Ramos (cell line): ENCODE results near the gene CLVS2.

Experiments
- in situ Hi-C: fragments of 300-500 bp; cut with MboI; formaldehyde crosslinking; loops from one replicate; pipeline ENCODE4 v1.14.3; 2022; ENCODE audit warnings: low sequenced_read_pairs; ENCODE audit not compliant: unreplicated experiment

CLVS2 gene, protein sequence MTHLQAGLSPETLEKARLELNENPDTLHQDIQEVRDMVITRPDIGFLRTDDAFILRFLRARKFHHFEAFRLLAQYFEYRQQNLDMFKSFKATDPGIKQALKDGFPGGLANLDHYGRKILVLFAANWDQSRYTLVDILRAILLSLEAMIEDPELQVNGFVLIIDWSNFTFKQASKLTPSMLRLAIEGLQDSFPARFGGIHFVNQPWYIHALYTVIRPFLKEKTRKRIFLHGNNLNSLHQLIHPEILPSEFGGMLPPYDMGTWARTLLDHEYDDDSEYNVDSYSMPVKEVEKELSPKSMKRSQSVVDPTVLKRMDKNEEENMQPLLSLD

DNA sequence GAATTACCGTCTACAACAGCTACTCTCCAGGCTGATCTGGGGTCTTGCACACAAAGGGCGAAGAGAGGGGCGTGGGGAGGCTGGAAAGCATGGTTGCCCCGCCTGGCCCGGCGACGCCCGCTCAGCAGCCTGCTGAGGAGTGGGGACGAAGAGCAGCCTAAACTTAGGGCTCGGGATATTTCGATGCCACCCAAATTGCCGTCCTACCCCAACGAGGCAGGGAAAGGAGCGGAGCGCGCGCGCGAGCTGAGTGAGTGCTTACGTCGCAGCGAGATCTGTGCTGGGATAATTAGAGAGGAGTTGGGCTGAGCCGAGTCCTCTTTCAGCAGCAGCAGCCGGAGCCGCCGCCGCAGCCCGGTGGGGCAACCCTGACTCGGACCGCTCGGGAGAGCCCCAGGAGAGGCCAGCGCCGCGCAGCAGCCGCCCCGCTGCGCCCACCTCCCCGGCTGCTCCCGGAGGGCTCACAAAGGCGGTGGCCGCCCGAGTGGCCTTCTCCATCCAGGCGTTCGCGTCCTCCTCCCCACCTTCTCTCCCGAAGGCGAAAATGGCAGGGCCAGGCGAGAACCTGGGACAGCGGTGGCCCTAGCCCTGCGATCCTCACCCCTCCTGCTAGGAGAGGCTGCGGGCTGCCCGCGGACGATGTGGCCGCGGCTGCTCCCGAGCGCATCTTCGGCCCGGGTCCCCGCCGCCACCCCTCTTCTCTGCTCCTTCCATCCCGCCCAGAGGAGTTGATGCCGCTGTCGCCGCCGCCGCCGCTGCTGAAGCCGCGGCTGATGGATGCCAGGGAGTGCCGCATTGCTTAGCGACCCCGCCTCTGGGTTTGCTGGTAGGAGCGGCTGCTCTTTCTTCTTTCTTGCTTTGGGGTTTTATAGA is at the start of gene CLVS2:
Gene CLVS2 (plus strand): TSS at position 315 of the 873 bp plus-strand sequence. CDS start 1,543 bp downstream, outside the sequence.
- in situ Hi-C loops: no loop called here

DNA sequence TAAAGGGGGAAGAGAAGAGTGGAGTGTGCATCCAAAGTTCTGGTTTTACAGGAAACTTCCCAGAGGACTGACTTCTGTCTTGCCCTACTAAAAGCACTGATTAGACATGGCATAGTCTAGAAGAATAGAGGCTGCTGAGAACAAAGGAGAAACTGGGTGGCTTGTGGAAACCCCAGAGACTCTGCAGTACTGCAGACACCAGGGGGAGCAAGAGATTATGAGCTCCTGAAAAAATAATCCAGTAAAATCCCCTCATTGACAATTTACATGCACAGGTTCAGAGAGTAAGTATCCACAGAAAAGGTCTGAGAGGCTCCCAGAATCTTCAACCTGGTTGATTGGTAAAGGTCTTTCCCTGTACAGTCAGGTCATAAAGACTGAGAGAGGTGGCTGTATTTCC is 48.7 kb upstream of the CLVS2 start:
- in situ Hi-C loops: no loop called here

DNA sequence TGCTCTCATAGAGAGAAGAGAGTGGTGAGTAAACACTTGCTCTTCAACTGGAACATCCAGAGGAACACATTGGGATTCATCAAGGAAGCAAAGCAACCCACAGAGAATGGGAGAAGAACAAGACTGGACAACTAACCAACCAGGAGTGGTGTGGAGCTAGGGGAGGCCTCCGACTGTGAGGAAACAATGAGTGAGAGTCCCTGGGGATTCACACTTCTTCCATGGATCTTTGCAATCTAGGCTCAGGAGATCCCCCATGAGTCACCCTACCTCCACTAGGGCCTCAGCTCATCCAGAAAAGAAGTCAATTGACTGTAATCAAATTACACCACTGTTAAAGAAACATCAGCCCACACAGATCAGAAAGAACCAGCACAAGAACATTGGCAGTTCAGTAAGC is 42.3 kb upstream of the CLVS2 start:
- in situ Hi-C loops: no loop called here

DNA sequence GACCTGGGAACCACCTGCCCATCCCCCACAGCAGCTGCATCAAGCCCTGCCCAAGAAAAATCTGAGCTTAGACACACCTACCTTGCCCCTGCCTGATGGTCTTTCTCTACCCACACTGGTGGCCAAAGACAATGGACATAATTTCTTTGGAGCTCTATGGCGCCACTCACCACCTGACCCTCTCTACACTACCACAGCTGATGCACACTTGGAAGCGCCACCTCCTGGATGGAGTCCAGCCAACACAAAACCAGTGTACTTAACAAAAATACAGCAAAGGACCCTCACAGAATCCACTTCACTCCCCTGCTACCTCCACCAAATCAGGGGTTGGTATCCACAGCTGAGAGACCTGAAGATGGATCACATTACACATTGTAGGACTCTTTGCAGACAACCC is 39.7 kb upstream of the CLVS2 start:
- in situ Hi-C loops: no loop called here

DNA sequence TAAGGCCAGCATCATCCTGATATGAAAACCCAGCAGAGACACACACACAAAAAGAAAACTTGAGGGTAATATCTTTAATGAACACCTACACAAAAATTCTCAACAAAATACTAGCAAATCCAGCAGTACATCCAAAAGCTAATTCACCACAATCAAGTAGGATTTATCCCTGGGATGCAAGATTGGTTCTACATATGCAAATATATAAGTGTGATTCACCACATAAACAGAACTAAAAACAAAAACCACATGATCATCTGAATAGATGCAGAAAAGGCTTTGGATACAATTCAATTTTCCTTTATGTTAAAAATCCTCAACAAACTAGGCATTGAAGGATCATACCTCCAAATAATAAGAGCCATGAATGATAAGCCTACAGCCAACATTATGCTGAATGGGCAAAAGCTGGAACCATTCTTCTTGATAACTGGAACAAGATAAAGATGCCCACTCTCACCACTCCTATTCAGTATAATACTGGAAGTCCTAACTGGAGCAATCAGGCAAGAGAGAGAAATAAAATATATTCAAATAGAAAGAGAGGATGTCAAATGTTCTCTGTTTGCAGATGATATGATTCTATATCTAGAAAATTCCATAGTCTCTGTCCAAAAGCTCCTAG is 33.9 kb upstream of the CLVS2 start:
- in situ Hi-C loops: no loop called here

DNA sequence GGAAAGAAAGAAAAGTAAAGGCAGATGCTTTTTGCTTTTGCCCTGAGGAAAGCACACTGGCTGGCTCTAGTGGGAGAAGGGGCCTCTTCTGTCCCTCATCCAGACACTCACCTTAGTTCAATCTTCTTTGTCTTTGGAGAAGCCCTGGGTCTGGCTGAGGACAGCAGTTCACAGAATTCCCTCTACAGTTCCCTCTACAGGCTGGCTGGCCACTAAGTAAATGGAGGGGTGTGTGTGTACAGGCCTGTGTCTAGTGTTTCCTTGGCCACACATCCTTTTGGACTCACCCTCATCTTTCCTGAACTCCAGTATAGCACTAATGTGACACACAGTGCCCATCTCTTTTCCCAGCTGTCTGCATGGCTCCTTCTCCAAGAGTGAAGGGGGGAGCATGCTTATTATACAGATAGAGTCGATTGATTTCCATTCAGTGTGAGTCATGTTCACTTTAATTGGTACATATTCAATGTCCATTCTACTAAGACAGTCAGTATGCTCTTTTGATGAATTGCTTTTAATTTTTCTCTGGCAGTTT is 26.0 kb upstream of the CLVS2 start:
- in situ Hi-C loops: no loop called here

DNA sequence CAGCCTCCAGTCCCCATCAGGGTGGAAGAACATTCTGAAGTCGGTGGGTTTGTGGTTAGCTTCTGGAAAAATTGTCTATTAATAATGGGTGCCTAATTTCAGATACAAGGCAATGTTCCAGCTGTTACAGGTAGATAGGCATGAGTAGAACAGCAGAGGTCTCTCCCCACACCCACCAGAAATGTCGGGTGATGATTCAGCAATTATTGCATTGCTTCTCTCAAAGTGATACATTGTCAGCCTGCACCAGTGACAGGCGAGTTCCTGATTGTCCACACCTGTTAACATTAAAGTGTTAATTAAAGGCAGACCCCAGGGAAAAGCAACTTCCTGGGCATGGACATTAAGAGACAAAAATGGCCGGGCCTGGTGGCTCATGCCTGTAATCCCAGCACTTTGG is 18.9 kb upstream of the CLVS2 start:
- in situ Hi-C loops: no loop called here

DNA sequence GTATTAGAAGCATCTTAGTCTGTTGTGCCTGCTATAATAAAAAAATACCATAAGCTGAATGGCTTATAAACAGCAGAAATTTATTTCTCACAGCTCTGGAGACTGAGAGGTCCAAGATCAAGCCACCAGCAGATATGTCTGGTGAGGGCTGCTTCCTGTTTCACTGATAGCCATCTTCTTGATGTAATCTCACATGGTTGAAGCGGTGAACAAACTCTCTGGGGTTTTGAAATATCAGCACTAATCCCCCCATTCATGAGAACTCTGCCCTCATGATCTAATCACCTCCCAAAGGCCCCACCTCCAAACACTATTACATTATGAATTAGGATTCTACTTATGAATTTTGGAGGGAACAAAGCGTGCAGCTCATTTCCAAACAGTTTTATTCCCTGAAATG is 11.6 kb upstream of the CLVS2 start:
- in situ Hi-C loops: no loop called here

DNA sequence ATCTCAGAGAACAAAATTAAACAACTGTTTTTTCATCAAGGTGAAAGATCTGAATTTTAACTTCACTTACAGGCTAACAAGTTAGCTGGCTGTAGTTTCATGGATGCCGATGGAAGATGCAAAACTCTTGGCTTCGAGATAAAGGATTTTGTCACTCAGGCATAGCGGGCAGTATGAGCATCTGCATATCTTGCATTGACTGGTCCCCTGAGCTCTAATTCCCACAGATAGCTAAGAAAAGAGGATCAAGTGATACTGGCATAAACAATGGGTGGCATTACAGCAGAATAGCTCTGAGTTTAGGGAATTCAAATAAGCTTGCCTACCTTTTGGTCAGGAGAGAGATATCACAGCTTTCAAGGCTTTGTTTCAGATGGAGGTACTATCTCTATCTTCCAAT is 1.8 kb upstream of the CLVS2 start:
- in situ Hi-C loops: no loop called here

DNA sequence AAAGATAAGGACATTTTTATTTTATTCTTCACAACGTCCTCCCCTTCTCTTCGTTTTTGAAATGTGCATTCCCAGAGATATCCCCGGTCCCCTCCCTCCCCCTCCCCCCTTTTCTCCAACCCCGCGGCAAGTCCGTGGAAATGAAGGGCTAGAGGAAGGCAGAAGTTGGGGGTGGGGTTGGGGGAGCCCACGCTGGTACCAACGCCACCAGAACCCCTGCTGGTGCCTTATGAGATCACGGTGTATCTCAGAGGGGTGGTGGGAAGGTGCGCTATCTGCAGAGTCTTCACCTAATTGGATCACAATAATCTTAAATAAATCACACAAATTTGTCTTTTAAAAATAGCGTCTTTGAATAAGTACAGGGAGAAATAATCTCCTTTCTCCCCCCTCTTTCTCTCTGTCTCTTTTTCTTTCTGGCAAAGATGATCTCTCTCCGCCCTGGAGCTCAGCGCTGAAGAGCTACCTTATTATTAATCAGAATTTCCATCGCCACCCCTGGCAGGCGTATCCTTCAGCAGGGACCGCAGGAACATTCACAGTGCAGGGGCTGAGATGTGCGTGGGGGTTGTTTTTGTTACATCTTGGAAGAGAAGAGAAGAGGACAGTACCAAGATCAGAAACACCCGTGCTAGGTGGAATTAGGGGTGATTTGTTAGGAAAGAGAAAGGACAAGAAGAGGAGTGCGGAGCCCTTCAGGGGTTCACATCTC is 915 bp downstream of the CLVS2 start:
- in situ Hi-C loops: no loop called here

DNA sequence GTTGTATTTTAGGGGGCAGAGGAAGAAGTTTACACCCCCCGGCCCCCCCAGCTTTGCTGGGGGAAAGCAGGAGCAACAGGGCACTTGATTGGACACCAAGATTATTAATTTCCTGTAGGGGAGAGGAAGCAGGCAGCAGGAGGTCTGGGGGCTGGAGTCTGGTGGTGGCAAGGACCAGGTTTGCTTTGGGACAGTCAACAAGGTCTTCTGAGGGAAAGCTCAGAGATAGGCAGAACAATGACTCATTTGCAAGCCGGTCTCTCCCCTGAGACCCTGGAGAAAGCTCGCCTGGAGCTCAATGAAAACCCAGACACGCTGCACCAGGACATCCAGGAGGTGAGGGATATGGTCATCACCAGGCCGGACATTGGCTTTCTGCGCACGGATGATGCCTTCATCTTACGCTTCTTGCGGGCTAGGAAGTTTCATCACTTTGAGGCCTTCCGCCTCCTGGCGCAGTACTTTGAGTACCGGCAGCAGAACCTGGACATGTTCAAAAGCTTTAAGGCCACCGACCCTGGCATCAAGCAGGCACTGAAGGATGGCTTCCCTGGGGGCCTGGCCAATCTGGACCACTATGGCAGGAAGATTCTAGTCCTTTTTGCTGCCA is 1.6 kb downstream of the CLVS2 start:
- in situ Hi-C loops: no loop called here

DNA sequence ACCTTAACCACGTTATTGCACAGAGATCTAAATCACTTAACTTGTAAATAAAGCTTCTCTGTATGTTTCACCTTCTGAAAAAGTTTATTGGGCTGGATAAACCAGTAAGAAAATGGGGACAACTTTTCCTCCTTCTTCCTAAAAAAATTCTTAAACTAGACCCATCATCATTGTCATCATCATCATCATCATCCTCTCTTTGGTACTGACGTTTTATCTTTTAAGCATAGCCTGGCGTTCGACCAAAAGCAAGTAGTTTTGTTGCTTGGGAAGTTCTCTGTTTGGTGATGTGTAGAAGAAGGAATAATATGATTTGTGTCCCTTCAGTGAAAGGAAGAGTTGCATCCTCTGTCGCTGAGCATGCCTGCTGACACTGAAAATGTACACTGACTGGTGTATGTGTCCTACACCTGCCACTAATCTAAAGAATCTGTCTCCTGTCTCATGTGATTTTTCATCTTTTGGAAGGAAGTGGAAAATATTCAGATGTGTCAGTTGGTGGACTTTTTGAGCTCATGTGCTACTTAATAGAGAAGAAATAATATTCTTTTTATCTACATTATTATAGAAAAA is 2.5 kb downstream of the CLVS2 start:
- in situ Hi-C loops: no loop called here

DNA sequence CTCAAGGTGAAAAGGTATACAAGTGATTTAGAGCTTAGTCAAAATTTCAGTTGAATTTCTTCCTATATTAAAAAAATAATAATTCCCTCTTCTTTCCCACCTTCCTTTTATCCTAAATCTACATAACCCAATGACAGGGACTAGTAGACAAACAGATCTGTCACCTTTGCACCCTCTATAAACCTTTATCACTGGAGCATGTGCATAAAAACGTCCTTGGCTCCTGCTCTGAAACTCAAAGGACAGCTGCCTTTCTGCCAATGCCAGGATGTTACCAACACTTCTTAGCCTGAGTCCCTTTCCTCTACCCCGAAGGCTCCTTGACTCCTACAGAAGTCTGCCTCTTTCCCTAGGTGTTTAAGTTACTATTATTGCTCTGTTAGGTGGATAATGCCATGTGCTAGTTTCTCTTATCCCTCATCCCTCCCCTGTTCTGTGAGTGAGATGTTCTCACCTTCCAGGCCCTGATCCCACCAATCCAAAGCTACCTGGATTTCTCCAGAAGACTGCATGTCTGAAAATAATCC is 4.3 kb downstream of the CLVS2 start:
- in situ Hi-C loops: no loop called here

DNA sequence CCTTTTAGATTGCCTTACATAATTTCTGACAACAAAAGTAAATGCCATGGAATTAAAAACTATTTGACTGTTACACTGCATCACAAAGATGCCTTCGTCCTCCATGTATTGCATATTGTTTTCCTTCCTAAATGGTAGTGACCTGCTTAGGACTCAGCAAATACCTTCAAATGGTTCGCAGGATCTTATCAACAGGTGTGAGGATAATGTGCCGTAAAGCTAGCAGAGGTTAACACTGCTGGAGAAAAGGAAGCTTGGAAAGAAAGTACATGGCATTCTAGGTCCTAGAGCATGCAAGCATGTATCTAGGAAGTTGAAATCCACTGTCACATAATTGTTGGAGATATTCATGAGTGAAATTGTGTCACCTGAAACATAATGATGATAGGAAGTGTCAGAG is 5.5 kb downstream of the CLVS2 start:
- in situ Hi-C loops: no loop called here

DNA sequence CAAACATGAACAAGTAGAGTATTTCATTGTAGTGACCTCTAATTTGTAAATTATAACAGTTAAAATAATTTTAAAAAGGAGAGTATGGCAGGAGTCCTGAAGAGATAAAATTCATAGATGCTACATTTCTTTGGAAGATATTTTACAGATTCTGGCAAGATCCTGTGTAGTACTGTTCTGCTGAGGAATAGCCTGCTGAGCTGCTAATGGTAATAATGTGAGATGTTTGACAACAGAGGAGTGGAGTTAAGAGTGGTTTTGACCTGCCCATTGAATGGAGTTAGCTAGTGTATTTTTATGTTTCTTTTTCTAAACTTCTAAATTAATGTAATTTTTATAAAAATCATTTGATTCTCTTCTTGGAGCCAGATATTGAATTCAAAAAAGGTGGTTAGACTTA is 11.8 kb downstream of the CLVS2 start:
- in situ Hi-C loops: no loop called here

DNA sequence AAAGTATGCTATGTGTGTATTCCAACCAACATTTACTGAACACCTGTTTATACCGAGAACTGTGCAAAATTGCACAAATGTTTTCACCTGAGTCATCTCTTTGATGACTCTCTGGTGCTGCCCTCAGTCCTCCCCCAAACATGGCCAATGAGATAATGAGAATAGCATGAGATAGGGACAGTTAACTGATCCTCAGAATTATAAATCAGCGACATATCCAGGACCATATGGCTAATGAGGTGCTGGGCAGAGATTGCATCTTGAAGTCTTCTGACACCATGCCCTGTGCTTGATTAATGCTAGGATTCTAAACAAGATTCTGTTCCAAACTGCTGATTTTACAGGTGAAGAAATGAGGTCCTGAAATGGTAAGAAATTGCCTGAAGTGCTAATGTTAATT is 13.0 kb downstream of the CLVS2 start:
- in situ Hi-C loops: no loop called here

DNA sequence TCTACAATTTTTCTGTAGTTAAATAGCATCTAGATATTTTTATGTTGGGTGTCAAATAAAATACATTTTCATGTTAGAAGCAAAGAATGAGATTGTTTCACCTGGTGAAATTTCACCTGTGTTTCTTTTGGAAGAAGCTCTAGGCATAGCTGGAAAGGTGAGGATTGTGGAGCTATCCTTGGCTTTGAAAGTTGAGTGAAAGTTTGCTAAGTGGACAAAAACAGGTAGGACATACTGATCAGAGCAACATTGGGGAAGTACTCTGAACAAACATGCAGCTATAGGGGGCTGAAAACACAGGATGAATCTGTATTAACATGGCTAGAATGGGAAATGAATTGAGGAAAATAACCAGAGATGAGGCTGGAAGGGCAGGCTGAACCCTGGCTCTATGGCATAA is 18.8 kb downstream of the CLVS2 start:
- in situ Hi-C loops: no loop called here

DNA sequence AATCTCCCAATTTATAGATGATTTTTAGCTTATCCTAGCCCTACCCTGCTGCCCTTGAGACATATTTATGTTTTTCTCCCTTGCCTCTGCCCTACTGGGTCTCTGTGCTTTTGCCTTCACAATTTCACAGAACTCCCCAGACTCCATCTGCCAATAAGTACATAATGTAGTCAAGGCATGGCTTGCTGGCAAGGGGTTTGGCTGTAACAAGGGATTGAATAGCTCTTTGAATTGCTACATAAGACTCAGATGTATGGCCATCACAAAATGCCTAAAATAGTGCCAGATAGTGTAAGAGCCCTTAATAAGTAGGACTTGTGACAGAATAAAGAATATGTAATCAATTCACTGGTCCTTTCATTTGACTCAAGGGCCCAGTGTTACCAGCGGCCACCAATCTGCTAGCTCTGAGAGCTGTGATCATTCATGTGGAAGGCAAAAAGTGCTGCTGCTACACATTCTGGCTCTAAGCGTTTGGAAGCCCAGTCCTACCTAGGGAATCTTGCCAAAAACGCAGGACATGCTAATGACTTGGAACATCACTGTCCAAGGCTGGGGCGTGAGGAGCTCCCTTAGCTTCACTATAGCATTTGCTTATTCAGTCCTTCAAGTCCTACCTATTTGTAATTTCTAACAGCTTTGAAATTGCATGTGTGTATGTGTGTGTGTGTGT is 20.5 kb downstream of the CLVS2 start:
- in situ Hi-C loops: no loop called here
